ENCODE measurements around the gene KRT32.

DNA sequence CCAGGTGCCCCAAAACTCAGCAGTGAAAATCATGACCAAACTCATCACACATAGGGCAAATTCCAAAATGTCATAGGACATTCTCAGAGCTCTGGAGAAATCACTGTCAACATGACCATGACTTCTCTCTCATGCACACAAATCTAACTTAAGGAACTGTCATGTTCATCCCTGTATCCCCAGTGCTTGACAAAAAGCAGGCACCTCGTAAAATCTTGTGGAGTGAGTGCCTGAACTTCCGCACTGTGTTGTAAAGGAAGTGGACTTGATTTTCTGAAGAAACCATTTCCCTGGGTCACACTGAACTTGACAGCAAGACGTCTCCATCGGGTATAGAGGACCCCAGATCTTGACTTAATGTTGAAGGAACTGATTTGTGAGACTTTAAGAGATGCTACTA is 45.6 kb downstream of the KRT32 start:
- TF ChIP-seq, protein P1, sequence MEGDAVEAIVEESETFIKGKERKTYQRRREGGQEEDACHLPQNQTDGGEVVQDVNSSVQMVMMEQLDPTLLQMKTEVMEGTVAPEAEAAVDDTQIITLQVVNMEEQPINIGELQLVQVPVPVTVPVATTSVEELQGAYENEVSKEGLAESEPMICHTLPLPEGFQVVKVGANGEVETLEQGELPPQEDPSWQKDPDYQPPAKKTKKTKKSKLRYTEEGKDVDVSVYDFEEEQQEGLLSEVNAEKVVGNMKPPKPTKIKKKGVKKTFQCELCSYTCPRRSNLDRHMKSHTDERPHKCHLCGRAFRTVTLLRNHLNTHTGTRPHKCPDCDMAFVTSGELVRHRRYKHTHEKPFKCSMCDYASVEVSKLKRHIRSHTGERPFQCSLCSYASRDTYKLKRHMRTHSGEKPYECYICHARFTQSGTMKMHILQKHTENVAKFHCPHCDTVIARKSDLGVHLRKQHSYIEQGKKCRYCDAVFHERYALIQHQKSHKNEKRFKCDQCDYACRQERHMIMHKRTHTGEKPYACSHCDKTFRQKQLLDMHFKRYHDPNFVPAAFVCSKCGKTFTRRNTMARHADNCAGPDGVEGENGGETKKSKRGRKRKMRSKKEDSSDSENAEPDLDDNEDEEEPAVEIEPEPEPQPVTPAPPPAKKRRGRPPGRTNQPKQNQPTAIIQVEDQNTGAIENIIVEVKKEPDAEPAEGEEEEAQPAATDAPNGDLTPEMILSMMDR (IDR thresholded peaks at IDR 0.05), result no peak
- TF ChIP-seq SIN3A (IDR thresholded peaks at IDR 0.05; ENCODE audit: borderline replicate concordance, insufficient read depth, low read depth, low read length) (no peak), TCF7L2 (IDR thresholded peaks at IDR 0.05; ENCODE audit: low read depth, low read length) (no peak), POLR2AphosphoS5 (IDR thresholded peaks at IDR 0.05; ENCODE audit: low read depth, low read length) (no peak)

All from Panc1 (cell line).